ENCODE measurements around the gene PLPP4.

PLPP4 gene

GRCh38 chr10:120424198-120424464, 32.9 kb upstream of the PLPP4 start:
- no peaks in the 10 kb centered on the region for H3K79me2 ChIP-seq (ENCODE audit: low read length)
- H3K4me3 ChIP-seq (ENCODE audit: low read length), result peak overlapping the region; percentile 39
- H2AFZ ChIP-seq (ENCODE audit: low read depth, low read length), result no peak overlapping the region; the same call in 1 of the 2 replicates
- peaks cover 20% of the 10 kb centered on the region for H3K4me1 ChIP-seq (ENCODE audit: low read length)
- peaks cover 4% of the 10 kb centered on the region; the same call in 1 of the 2 replicates for H3K27me3 ChIP-seq (ENCODE audit: low read depth, low read length)
- TF ChIP-seq CTCF (IDR thresholded peaks at IDR 0.05; ENCODE audit: low read depth, low read length), result no peak
- TF ChIP-seq EZH2phosphoT487 (IDR thresholded peaks at IDR 0.05; ENCODE audit: low read depth), result no peak
- H3K36me3 ChIP-seq (replicated peaks; ENCODE audit: low read depth, low read length), result no peaks in the 10 kb centered on the region
- no peaks in the 10 kb centered on the region for H4K20me1 ChIP-seq (ENCODE audit: insufficient read depth, low read length)
- H3K4me2 ChIP-seq (ENCODE audit: low read length), result peak overlapping the region; percentile 50
- H3K9me3 ChIP-seq (ENCODE audit: insufficient read depth, low read length), result no peaks in the 10 kb centered on the region
- no peak overlapping the region for H3K27ac ChIP-seq (ENCODE audit: low read length)
- no peak overlapping the region for H3K9ac ChIP-seq (ENCODE audit: low read length)

- H3K36me3 ChIP-seq (replicated peaks; ENCODE audit: low read depth, low read length), result no peaks in the 10 kb centered on the region
- no peak overlapping the region for H3K9ac ChIP-seq (ENCODE audit: low read length)
- H3K4me1 ChIP-seq (ENCODE audit: low read length), result peaks cover 10% of the 10 kb centered on the region; the same call in 1 of the 2 replicates
- no peak overlapping the region for H3K4me2 ChIP-seq (ENCODE audit: low read length)
- H2AFZ ChIP-seq (ENCODE audit: low read depth, low read length), result no peak overlapping the region
- H3K79me2 ChIP-seq (ENCODE audit: low read length), result no peaks in the 10 kb centered on the region
- no peak for TF ChIP-seq EZH2phosphoT487 (IDR thresholded peaks at IDR 0.05; ENCODE audit: low read depth)
- no peak overlapping the region for H3K27ac ChIP-seq (ENCODE audit: low read length)
- no peak overlapping the region for H3K4me3 ChIP-seq (ENCODE audit: low read length)
- H3K27me3 ChIP-seq (ENCODE audit: low read depth, low read length), result peaks cover 4% of the 10 kb centered on the region; the same call in 1 of the 2 replicates
- no peaks in the 10 kb centered on the region for H3K9me3 ChIP-seq (ENCODE audit: insufficient read depth, low read length)
- H4K20me1 ChIP-seq (ENCODE audit: insufficient read depth, low read length), result no peaks in the 10 kb centered on the region
These were observed 30.7 kb upstream of the PLPP4 start for GRCh38 chr10:120426306-120426705.

- Histone ChIP-seq H3K4me2 (ENCODE audit: low read length) (no peak overlapping the region), H3K4me3 (ENCODE audit: low read length) (no peak overlapping the region), H3K9ac (ENCODE audit: low read length) (no peak overlapping the region), H3K27me3 (ENCODE audit: low read depth, low read length) (0 out of 2 replicates have a peak, but pooled peaks cover 4% of the 10 kb centered on the region), H3K4me1 (ENCODE audit: low read length) (peaks cover 7% of the 10 kb centered on the region; the same call in 1 of the 2 replicates), H3K79me2 (ENCODE audit: low read length) (no peaks in the 10 kb centered on the region), H3K9me3 (ENCODE audit: insufficient read depth, low read length) (no peaks in the 10 kb centered on the region), H3K27ac (ENCODE audit: low read length) (no peak overlapping the region), H2AFZ (ENCODE audit: low read depth, low read length) (no peak overlapping the region), H4K20me1 (ENCODE audit: insufficient read depth, low read length) (no peaks in the 10 kb centered on the region), H3K36me3 (replicated peaks; ENCODE audit: low read depth, low read length) (no peaks in the 10 kb centered on the region)
- TF ChIP-seq EZH2phosphoT487 (IDR thresholded peaks at IDR 0.05; ENCODE audit: low read depth) (no peak), CTCF (IDR thresholded peaks at IDR 0.05; ENCODE audit: low read depth, low read length) (no peak)
These were observed 28.3 kb upstream of the PLPP4 start for GRCh38 chr10:120428754-120429153.

- Histone ChIP-seq H3K36me3 (replicated peaks; ENCODE audit: low read depth, low read length) (no peaks in the 10 kb centered on the region), H3K4me1 (ENCODE audit: low read length) (peaks cover under 1% of the 10 kb centered on the region; the same call in 1 of the 2 replicates), H3K79me2 (ENCODE audit: low read length) (no peaks in the 10 kb centered on the region), H3K4me3 (ENCODE audit: low read length) (no peak overlapping the region), H3K9ac (ENCODE audit: low read length) (no peak overlapping the region), H2AFZ (ENCODE audit: low read depth, low read length) (no peak overlapping the region), H3K27ac (ENCODE audit: low read length) (no peak overlapping the region), H3K27me3 (ENCODE audit: low read depth, low read length) (0 out of 2 replicates have a peak, but pooled peaks cover 4% of the 10 kb centered on the region), H3K4me2 (ENCODE audit: low read length) (no peak overlapping the region), H4K20me1 (ENCODE audit: insufficient read depth, low read length) (no peaks in the 10 kb centered on the region), H3K9me3 (ENCODE audit: insufficient read depth, low read length) (no peaks in the 10 kb centered on the region)
- no peak for TF ChIP-seq EZH2phosphoT487 (IDR thresholded peaks at IDR 0.05; ENCODE audit: low read depth)
- TF ChIP-seq CTCF (IDR thresholded peaks at IDR 0.05; ENCODE audit: low read depth, low read length), result no peak
These were observed 27.6 kb upstream of the PLPP4 start for GRCh38 chr10:120429395-120429794.

GRCh38 chr10:120431251-120431651, 25.8 kb upstream of the PLPP4 start:
- no peak overlapping the region for H3K27ac ChIP-seq (ENCODE audit: low read length)
- no peaks in the 10 kb centered on the region for H3K9me3 ChIP-seq (ENCODE audit: insufficient read depth, low read length)
- no peak overlapping the region for H2AFZ ChIP-seq (ENCODE audit: low read depth, low read length)
- TF ChIP-seq CTCF (IDR thresholded peaks at IDR 0.05; ENCODE audit: low read depth, low read length), result no peak
- no peak for TF ChIP-seq EZH2phosphoT487 (IDR thresholded peaks at IDR 0.05; ENCODE audit: low read depth)
- H3K9ac ChIP-seq (ENCODE audit: low read length), result no peak overlapping the region
- no peaks in the 10 kb centered on the region for H3K4me1 ChIP-seq (ENCODE audit: low read length)
- H4K20me1 ChIP-seq (ENCODE audit: insufficient read depth, low read length), result no peaks in the 10 kb centered on the region
- no peaks in the 10 kb centered on the region for H3K27me3 ChIP-seq (ENCODE audit: low read depth, low read length)
- no peaks in the 10 kb centered on the region for H3K79me2 ChIP-seq (ENCODE audit: low read length)
- no peaks in the 10 kb centered on the region for H3K36me3 ChIP-seq (replicated peaks; ENCODE audit: low read depth, low read length)
- no peak overlapping the region for H3K4me3 ChIP-seq (ENCODE audit: low read length)
- no peak overlapping the region for H3K4me2 ChIP-seq (ENCODE audit: low read length)

All from OCI-LY3 (cell line).